CD8-positive, alpha-beta memory T cell (primary cell): ENCODE results near the gene TAF1B. TPM values are rescaled to one million over a fixed set of nuclear protein-coding genes. Genes with fewer than 3 reads are reported as not detected.
A peak's percentile ranks its signal among the peaks of the same experiment; 100 is the strongest.

Experiments used
- CTCF ChIA-PET: fragments of 350-600 bp; sonication (Branson Sonifier 250); formaldehyde crosslinking; loops from one replicate; lab custom pipeline; 2021; ENCODE audit warnings: antibody characterized with exemption; lab: Charles Lee
- POLR2A ChIA-PET: fragments of 350-600 bp; sonication (Branson Sonifier 250); formaldehyde crosslinking; loops from one replicate; lab custom pipeline; 2021; ENCODE audit warnings: antibody characterized with exemption; lab: Charles Lee
- DNase-seq, 5 donors: peaks; one replicate each; pipeline versions ENCODE4 v3.0.0 to v3.0.0-alpha.2; 2020 to 2022; ENCODE audit warnings: mixed read lengths in 1 of 5
- H3K27ac ChIP-seq: one replicate; pipeline ENCODE4 v1.7.0; 2013; ENCODE audit warnings: low read depth, mild to moderate bottlenecking, low read length, moderate library complexity
- H3K27me3 ChIP-seq: 2 replicates; pipeline ENCODE4 v1.7.0; 2013; ENCODE audit warnings: low read length, mild to moderate bottlenecking; ENCODE audit not compliant: insufficient read depth, poor library complexity, severe bottlenecking
- H3K36me3 ChIP-seq: 2 replicates; pipeline ENCODE4 v1.7.0; 2013; ENCODE audit warnings: mild to moderate bottlenecking, low read length, moderate library complexity; ENCODE audit not compliant: insufficient read depth
- H3K4me1 ChIP-seq: 2 replicates; pipeline ENCODE4 v1.7.0; 2013; ENCODE audit warnings: mild to moderate bottlenecking, low read length, moderate library complexity; ENCODE audit not compliant: insufficient read depth
- H3K4me3 ChIP-seq: 2 replicates; pipeline ENCODE4 v1.7.0; 2013; ENCODE audit warnings: mild to moderate bottlenecking, low read length
- H3K9me3 ChIP-seq: 2 replicates; pipeline ENCODE4 v1.7.0; 2013; ENCODE audit warnings: mild to moderate bottlenecking, low read length
- H3K27ac Mint-ChIP-seq, 8 donors: one replicate each; pipeline ENCODE4 v1.8.0; 2020 to 2021; ENCODE audit warnings: mixed read lengths in 8 of 8, mild to moderate bottlenecking in 6 of 8, inconsistent platforms in 3 of 8, moderate library complexity in 3 of 8
- H3K27me3 Mint-ChIP-seq, 2 donors: one replicate each; pipeline ENCODE4 v1.8.0; 2020 to 2021; ENCODE audit warnings: mixed read lengths in 2 of 2, mild to moderate bottlenecking in 1 of 2, moderate library complexity in 1 of 2
- H3K36me3 Mint-ChIP-seq, 3 donors: one replicate each; pipeline ENCODE4 v1.8.0; 2020 to 2021; ENCODE audit warnings: mixed read lengths in 3 of 3, inconsistent platforms in 1 of 3, mild to moderate bottlenecking in 1 of 3
- H3K4me1 Mint-ChIP-seq, 3 donors: one replicate each; pipeline ENCODE4 v1.8.0; 2020 to 2021; ENCODE audit warnings: mixed read lengths in 3 of 3, inconsistent platforms in 1 of 3, mild to moderate bottlenecking in 1 of 3
- H3K4me3 Mint-ChIP-seq, 7 donors: one replicate each; pipeline ENCODE4 v1.8.0; 2020 to 2021; ENCODE audit warnings: mixed read lengths in 7 of 7, mild to moderate bottlenecking in 6 of 7, moderate library complexity in 4 of 7, inconsistent platforms in 2 of 7
- H3K9me3 Mint-ChIP-seq, 5 donors: one replicate each; pipeline ENCODE4 v1.8.0; 2020 to 2022; ENCODE audit warnings: mixed read lengths in 5 of 5, mild to moderate bottlenecking in 3 of 5, moderate library complexity in 2 of 5, inconsistent platforms in 1 of 5
- polyA plus RNA-seq: library from polyadenylated mRNA; unstranded; fragments of 300-500 nt; fragmentation: Illumina TruSeq; gene quantifications from one replicate; pipeline ENCODE4 v1.2.3, GENCODE V29; 2021
- total RNA-seq, 2 experiments: library from RNA; stranded (reverse); gene quantifications; one replicate each; pipeline ENCODE4 v1.2.3, GENCODE V29; 2021

Gene TAF1B
- total and polyA plus RNA-seq, 3 experiments from 2014 or later: 19.1 to 24.3 (median 20.6) TPM

GRCh38 chr2:9805435-9806297, 37.6 kb upstream of the TAF1B start:
- peaks cover 0 to 6% of the 10 kb centered on the region in 2 donors for H3K27me3 Mint-ChIP-seq
- H3K36me3 Mint-ChIP-seq: peaks cover 0 to 1% (median 0%) of the 10 kb centered on the region in 3 donors
- no peak overlapping the region for H3K4me3 ChIP-seq
- H3K27me3 ChIP-seq: no peaks in the 10 kb centered on the region
- H3K4me1 Mint-ChIP-seq: peaks cover 6 to 9% (median 7%) of the 10 kb centered on the region in 3 donors
- H3K27ac Mint-ChIP-seq: peak overlapping the region in 1 of 8 donors; percentile 97
- H3K4me3 Mint-ChIP-seq: no peak overlapping the region
- H3K36me3 ChIP-seq: no peaks in the 10 kb centered on the region
- H3K9me3 Mint-ChIP-seq: no peaks in the 10 kb centered on the region
- DNase-seq: no peak
- POLR2A ChIA-PET: no interaction called here
- no peak overlapping the region for H3K27ac ChIP-seq
- CTCF ChIA-PET: interaction anchor here (0.7 kb wide), 1 partner anchor 8 kb away, joined by 3 read pairs; no protein-coding TSS in a partner anchor
- H3K9me3 ChIP-seq: no peaks in the 10 kb centered on the region
- no peaks in the 10 kb centered on the region for H3K4me1 ChIP-seq

DNA sequence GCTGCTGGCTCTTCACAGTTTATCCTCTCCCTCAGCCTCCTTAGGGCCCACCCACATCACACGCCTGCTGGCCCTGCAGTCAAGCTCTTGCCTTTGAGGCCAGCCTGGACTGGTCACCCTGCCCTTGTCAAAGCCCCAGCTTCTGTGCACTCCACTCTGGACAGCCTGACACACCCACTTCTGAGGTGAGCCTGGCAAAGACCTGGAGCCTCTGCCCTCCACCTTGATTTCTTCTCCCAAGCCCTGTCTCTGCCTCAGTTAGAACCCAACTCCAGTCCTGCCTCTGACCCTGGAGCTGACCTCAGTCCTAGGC, 37.0 kb upstream of the TAF1B start:
- H3K9me3 ChIP-seq: no peaks in the 10 kb centered on the region
- Mint-ChIP-seq H3K4me3 (no peak overlapping the region), H3K36me3 (peaks cover 0 to 1% (median 0%) of the 10 kb centered on the region in 3 donors), H3K9me3 (no peaks in the 10 kb centered on the region), H3K4me1 (peaks cover 3 to 4% (median 3%) of the 10 kb centered on the region in 3 donors), H3K27me3 (peaks cover 0 to 6% of the 10 kb centered on the region in 2 donors), H3K27ac (peak overlapping the region in 2 of 8 donors; percentile 91 to 97)
- no peaks in the 10 kb centered on the region for H3K27me3 ChIP-seq
- H3K4me1 ChIP-seq: no peaks in the 10 kb centered on the region
- ChIA-PET POLR2A (no interaction called here), CTCF (no interaction called here)
- H3K4me3 ChIP-seq: no peak overlapping the region
- no peak overlapping the region for H3K27ac ChIP-seq
- DNase-seq: no peak
- no peaks in the 10 kb centered on the region for H3K36me3 ChIP-seq

DNA sequence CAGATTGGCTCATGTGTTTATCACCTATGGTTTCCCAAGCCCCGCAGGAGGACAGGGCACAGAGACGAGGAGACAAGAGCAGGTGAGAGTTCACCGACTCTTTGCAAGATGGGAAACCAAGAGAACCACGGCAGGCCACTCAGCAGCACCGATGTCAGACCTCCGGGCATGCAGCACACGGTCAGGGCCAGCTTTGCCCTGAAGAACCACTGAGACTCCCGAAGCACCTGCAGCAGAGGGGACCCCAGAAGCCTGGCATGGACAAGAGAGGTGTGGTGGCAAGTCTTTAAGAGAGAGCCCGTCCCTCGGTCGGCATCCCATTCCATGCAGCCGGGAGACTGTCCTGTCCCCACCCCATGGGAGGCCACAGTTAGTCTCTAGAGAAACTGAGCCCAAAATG, 36.6 kb upstream of the TAF1B start:
- peaks cover 0 to 1% (median 0%) of the 10 kb centered on the region in 3 donors for H3K36me3 Mint-ChIP-seq
- Histone ChIP-seq H3K36me3 (no peaks in the 10 kb centered on the region), H3K4me1 (no peaks in the 10 kb centered on the region), H3K4me3 (no peak overlapping the region), H3K9me3 (no peaks in the 10 kb centered on the region), H3K27me3 (no peaks in the 10 kb centered on the region), H3K27ac (no peak overlapping the region)
- H3K27ac Mint-ChIP-seq: no peak overlapping the region
- H3K4me1 Mint-ChIP-seq: no peaks in the 10 kb centered on the region
- no peak overlapping the region for H3K4me3 Mint-ChIP-seq
- peaks cover 0 to 6% of the 10 kb centered on the region in 2 donors for H3K27me3 Mint-ChIP-seq
- CTCF ChIA-PET: no interaction called here
- POLR2A ChIA-PET: no interaction called here
- H3K9me3 Mint-ChIP-seq: no peaks in the 10 kb centered on the region
- no peak for DNase-seq

DNA sequence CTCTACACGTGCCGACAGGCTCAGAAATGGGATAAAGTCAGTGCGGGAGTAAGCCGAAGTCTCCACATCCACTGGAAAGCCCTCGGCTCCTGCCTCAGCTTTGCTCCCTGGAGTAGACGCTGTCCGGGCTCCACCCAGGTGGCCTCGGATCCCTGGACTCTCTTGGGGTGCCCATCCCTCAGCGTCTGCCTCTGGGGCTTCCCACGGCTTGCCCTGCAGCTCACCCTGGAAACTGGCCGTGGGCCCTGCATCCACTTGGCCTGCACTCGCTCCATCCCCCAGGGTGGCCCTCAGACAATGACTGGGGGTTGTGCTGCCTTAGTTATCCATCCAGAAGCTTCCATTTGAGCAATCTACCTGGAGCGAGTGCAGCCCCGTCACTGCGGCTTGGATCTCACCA, 36.2 kb upstream of the TAF1B start:
- no peak for DNase-seq
- Mint-ChIP-seq H3K27me3 (peaks cover 0 to 6% of the 10 kb centered on the region in 2 donors), H3K9me3 (no peaks in the 10 kb centered on the region), H3K27ac (no peak overlapping the region), H3K36me3 (peaks cover 0 to 1% (median 0%) of the 10 kb centered on the region in 3 donors), H3K4me3 (no peak overlapping the region), H3K4me1 (no peaks in the 10 kb centered on the region)
- Histone ChIP-seq H3K27ac (no peak overlapping the region), H3K27me3 (no peaks in the 10 kb centered on the region), H3K9me3 (no peaks in the 10 kb centered on the region), H3K36me3 (no peaks in the 10 kb centered on the region), H3K4me1 (no peaks in the 10 kb centered on the region), H3K4me3 (no peak overlapping the region)
- ChIA-PET POLR2A (no interaction called here), CTCF (no interaction called here)

DNA sequence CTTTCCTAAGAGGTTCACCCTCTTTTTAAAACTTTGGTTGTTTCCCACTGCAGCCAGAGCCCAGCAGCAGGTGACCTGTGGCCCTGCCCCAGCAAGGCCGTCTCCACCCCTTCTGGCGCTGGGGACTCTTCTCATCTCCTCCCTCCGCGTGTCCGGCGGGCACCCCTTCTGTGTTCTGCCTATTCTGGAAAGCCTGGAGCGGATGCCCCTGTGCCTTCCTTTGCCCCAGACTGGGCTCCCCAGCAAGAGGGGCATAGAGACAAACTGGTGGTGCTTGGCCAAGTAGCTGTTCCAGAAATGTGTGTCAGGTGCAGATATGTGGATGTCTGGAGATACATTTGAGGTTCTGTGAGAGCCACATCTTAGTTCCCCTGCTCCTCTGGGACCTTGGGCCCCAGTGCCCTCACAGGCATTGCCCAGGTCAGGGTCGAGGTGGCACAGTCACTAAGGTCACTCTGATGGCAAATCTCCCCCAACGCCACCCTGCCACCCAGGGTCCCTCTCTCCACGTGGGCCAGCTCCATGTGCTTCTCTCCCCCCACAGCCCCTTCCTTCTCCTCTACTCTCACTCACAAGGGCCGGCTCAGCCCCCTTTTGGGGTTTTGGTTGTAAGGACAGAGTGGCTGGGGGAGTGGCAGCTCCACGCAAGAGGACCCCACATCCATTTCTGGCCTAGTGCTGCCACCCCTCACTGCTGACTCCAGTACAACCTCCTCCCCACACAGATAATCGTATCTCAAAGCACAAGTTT, 35.5 kb upstream of the TAF1B start:
- H3K4me1 Mint-ChIP-seq: peaks cover 0 to under 1% (median 0%) of the 10 kb centered on the region in 3 donors
- H3K4me3 ChIP-seq: no peak overlapping the region
- peak overlapping the region in 1 of 8 donors; percentile 88 for H3K27ac Mint-ChIP-seq
- peaks cover 0 to 6% of the 10 kb centered on the region in 2 donors for H3K27me3 Mint-ChIP-seq
- H3K4me3 Mint-ChIP-seq: no peak overlapping the region
- H3K36me3 Mint-ChIP-seq: peaks cover 0 to 1% (median 0%) of the 10 kb centered on the region in 3 donors
- CTCF ChIA-PET: no interaction called here
- H3K27me3 ChIP-seq: no peaks in the 10 kb centered on the region
- DNase-seq: no peak
- H3K9me3 Mint-ChIP-seq: no peaks in the 10 kb centered on the region
- H3K36me3 ChIP-seq: no peaks in the 10 kb centered on the region
- no peaks in the 10 kb centered on the region for H3K9me3 ChIP-seq
- H3K27ac ChIP-seq: no peak overlapping the region
- no peaks in the 10 kb centered on the region for H3K4me1 ChIP-seq
- POLR2A ChIA-PET: no interaction called here

GRCh38 chr2:9808334-9809063, 34.8 kb upstream of the TAF1B start:
- H3K36me3 Mint-ChIP-seq: peaks cover 0 to 1% (median 0%) of the 10 kb centered on the region in 3 donors
- peaks cover 0 to 4% (median 0%) of the 10 kb centered on the region in 3 donors for H3K4me1 Mint-ChIP-seq
- H3K27ac ChIP-seq: no peak overlapping the region
- no peak for DNase-seq
- H3K4me3 ChIP-seq: no peak overlapping the region
- ChIA-PET CTCF (no interaction called here), POLR2A (no interaction called here)
- no peak overlapping the region for H3K4me3 Mint-ChIP-seq
- peaks cover 0 to 6% of the 10 kb centered on the region in 2 donors for H3K27me3 Mint-ChIP-seq
- no peaks in the 10 kb centered on the region for H3K9me3 ChIP-seq
- peaks cover under 1% of the 10 kb centered on the region for H3K4me1 ChIP-seq
- no peaks in the 10 kb centered on the region for H3K36me3 ChIP-seq
- H3K27me3 ChIP-seq: no peaks in the 10 kb centered on the region
- H3K9me3 Mint-ChIP-seq: no peaks in the 10 kb centered on the region
- peak overlapping the region in 1 of 8 donors; percentile 88 for H3K27ac Mint-ChIP-seq

GRCh38 chr2:9809064-9809356, 34.3 kb upstream of the TAF1B start:
- Histone ChIP-seq H3K4me1 (peaks cover 6% of the 10 kb centered on the region), H3K27ac (no peak overlapping the region), H3K36me3 (no peaks in the 10 kb centered on the region), H3K9me3 (no peaks in the 10 kb centered on the region), H3K4me3 (no peak overlapping the region), H3K27me3 (no peaks in the 10 kb centered on the region)
- ChIA-PET CTCF (no interaction called here), POLR2A (no interaction called here)
- Mint-ChIP-seq H3K4me3 (no peak overlapping the region), H3K27me3 (peaks cover 2 to 9% of the 10 kb centered on the region in 2 donors), H3K9me3 (no peaks in the 10 kb centered on the region), H3K4me1 (peaks cover 4 to 7% (median 4%) of the 10 kb centered on the region in 3 donors), H3K27ac (no peak overlapping the region), H3K36me3 (peaks cover 0 to 1% (median 0%) of the 10 kb centered on the region in 3 donors)
- no peak for DNase-seq
